HG03097 (cell line): ENCODE data around the gene TMEM95.
"Not testable (repeated sequence)": the region's sequence is repeated elsewhere in the genome, so short reads cannot be mapped to it uniquely, and the experiment has no call there.

Experiments
- ATAC-seq: cut with Tn5 transposase; IDR thresholded peaks from one replicate; pipeline ENCODE4 v1.9.1; 2021; ENCODE audit not compliant: unreplicated experiment, low FRiP score

TMEM95 gene

GRCh38 chr17:7346761-7347614, 8.0 kb upstream of the TMEM95 start:
- ATAC-seq: no peak

- no peak for ATAC-seq
Measured at GRCh38 chr17:7347630-7348477, 7.1 kb upstream of the TMEM95 start.

GRCh38 chr17:7348478-7349242, 6.3 kb upstream of the TMEM95 start:
- ATAC-seq: no peak

- ATAC-seq: peak; percentile 55
Measured at GRCh38 chr17:7351665-7352502, 3.1 kb upstream of the TMEM95 start, which contains the start of gene KCTD11. KCTD11 (plus strand) TSS chr17:7352162.

- ATAC-seq: no peak
Measured at GRCh38 chr17:7352503-7352889, 2.5 kb upstream of the TMEM95 start.

- ATAC-seq: no peak
Measured at GRCh38 chr17:7352910-7353635, 1.9 kb upstream of the TMEM95 start.

GRCh38 chr17:7354262-7354843, 603 bp upstream of the TMEM95 start:
- ATAC-seq: no peak

- ATAC-seq: no peak
Measured at GRCh38 chr17:7355573-7355972, 617 bp downstream of the TMEM95 start.

GRCh38 chr17:7356072-7356549, 1.2 kb downstream of the TMEM95 start:
- no peak for ATAC-seq

GRCh38 chr17:7356756-7357155, 1.8 kb downstream of the TMEM95 start:
- no peak for ATAC-seq

- no peak for ATAC-seq
Measured at GRCh38 chr17:7357381-7357780, 2.4 kb downstream of the TMEM95 start.

- ATAC-seq: no peak
Measured at GRCh38 chr17:7361906-7362305, 7.0 kb downstream of the TMEM95 start.

GRCh38 chr17:7363311-7363710, 8.4 kb downstream of the TMEM95 start:
- ATAC-seq: no peak

GRCh38 chr17:7365963-7366362, 11.0 kb downstream of the TMEM95 start:
- not testable (repeated sequence) for ATAC-seq

- ATAC-seq: no peak
Measured at GRCh38 chr17:7367083-7367482, 12.1 kb downstream of the TMEM95 start.

GRCh38 chr17:7367918-7368598, 13.1 kb downstream of the TMEM95 start:
- ATAC-seq: no peak

- not testable (repeated sequence) for ATAC-seq
Measured at GRCh38 chr17:7368599-7368994, 13.6 kb downstream of the TMEM95 start.

- no peak for ATAC-seq
Measured at GRCh38 chr17:7369825-7370224, 14.9 kb downstream of the TMEM95 start.
